Coronary artery (tissue), 2 donors: ENCODE results near the gene NUBP1.
A peak's percentile ranks its signal among the peaks of the same experiment; 100 is the strongest.

Experiments used
- DNase-seq: peaks from one replicate; pipeline ENCODE4 v3.0.0-alpha.2; 2017; ENCODE audit warnings: low spot score
- H3K27ac ChIP-seq, 2 donors: fragments of 200-600 bp; sonication (generic); one replicate each; pipeline ENCODE4 v1.5.1; 2016 to 2019
- H3K4me3 ChIP-seq: fragments of 200-600 bp; sonication (generic); 2 replicates; pipeline ENCODE4 v1.5.1; 2016; ENCODE audit warnings: mild to moderate bottlenecking, moderate library complexity
- CTCF ChIP-seq: fragments of 200-600 bp; sonication (generic); IDR thresholded peaks from one replicate; pipeline ENCODE4 v1.5.1; 2019; ENCODE audit warnings: antibody characterized with exemption

NUBP1 gene

GRCh38 chr16:10813099-10813455 lies 69.4 kb downstream of the NUBP1 start:
- no peak for TF ChIP-seq CTCF
- Histone ChIP-seq H3K27ac (no peak overlapping the region), H3K4me3 (no peak overlapping the region)
- no peak for DNase-seq

- DNase-seq: no peak
- Histone ChIP-seq H3K4me3 (no peak overlapping the region), H3K27ac (no peak overlapping the region)
These were observed 73.9 kb downstream of the NUBP1 start for GRCh38 chr16:10817514-10817913.

GRCh38 chr16:10817963-10818941 lies 74.6 kb downstream of the NUBP1 start, which contains the start of gene TVP23A:
TSS of gene TVP23A (minus strand) at chr16:10818794. CDS start at chr16:10818493, 301 bp downstream.
- H3K4me3 ChIP-seq: peak within 1 kb of the TSS; percentile 64
- TF ChIP-seq CTCF: no peak
- H3K27ac ChIP-seq: no peak within 1 kb of the TSS
- no peak for DNase-seq

More at GRCh38 chr16:10817514-10817913, 73.9 kb downstream of the NUBP1 start:
- TF ChIP-seq CTCF: no peak
